Measurements from ENCODE around the gene LILRA5.

- TF ChIP-seq TAF1 (IDR thresholded peaks at IDR 0.05; ENCODE audit: borderline replicate concordance, low read depth, low read length) (no peak), POLR2A (IDR thresholded peaks at IDR 0.05; ENCODE audit: low read depth, low read length) (no peak), POLR2AphosphoS5 (IDR thresholded peaks at IDR 0.05; ENCODE audit: low read depth, low read length) (no peak)
Observed at GRCh38 chr19:54312011-54312410, 955 bp downstream of the LILRA5 start.
